GM12873 (cell line): Measurements from ENCODE around the gene RALB.

Source experiments
- CTCF ChIP-seq: IDR thresholded peaks from 2 replicates; pipeline ENCODE4 v1.5.1; 2012; ENCODE audit warnings: low read depth, mild to moderate bottlenecking, moderate library complexity, low read length, control low read depth; ENCODE audit not compliant: insufficient read depth; ENCODE audit errors: missing control alignments

The RALB gene

GRCh38 chr2:120312860-120313694 lies 60.4 kb downstream of the RALB start:
- peak; percentile 90 for TF ChIP-seq CTCF

GRCh38 chr2:120313695-120314615 lies 61.3 kb downstream of the RALB start:
- TF ChIP-seq CTCF, result no peak

GRCh38 chr2:120314690-120315366 lies 62.2 kb downstream of the RALB start:
- TF ChIP-seq CTCF, result no peak

GRCh38 chr2:120315367-120316033 lies 62.8 kb downstream of the RALB start:
- TF ChIP-seq CTCF, result no peak

- TF ChIP-seq CTCF, result no peak
Observed at GRCh38 chr2:120316071-120316470, 63.4 kb downstream of the RALB start.

GRCh38 chr2:120316528-120317179 lies 64.0 kb downstream of the RALB start:
- no peak for TF ChIP-seq CTCF
